Hematopoietic multipotent progenitor cell treated with erythropoietin and hydrocortisone succinate and interleukin-3 and kit ligand, for 6 days (in vitro differentiated cells): Measurements from ENCODE around the gene IFNA4.

Experiments
- DNase-seq: peaks from one replicate; pipeline ENCODE4 v3.0.0-alpha.2; 2015

Gene IFNA4

GRCh38 chr9:21165516-21165915 lies 21.9 kb downstream of the IFNA4 start:
- DNase-seq, result no peak

GRCh38 chr9:21160178-21160577 lies 27.2 kb downstream of the IFNA4 start:
- peak; percentile 64 for DNase-seq

- no peak for DNase-seq
Observed at GRCh38 chr9:21155501-21155900, 31.9 kb downstream of the IFNA4 start.

GRCh38 chr9:21154018-21154608 lies 33.3 kb downstream of the IFNA4 start:
- DNase-seq, result peak; percentile 78

GRCh38 chr9:21153336-21154017 lies 33.9 kb downstream of the IFNA4 start:
- no peak for DNase-seq

GRCh38 chr9:21144603-21145002 lies 42.8 kb downstream of the IFNA4 start:
- no peak for DNase-seq

- no peak for DNase-seq
Observed at GRCh38 chr9:21141427-21141882, 45.9 kb downstream of the IFNA4 start, which contains the start of gene IFNW1. Gene IFNW1 (minus strand): TSS chr9:21141832. CDS start chr9:21141570, 262 bp downstream.

- DNase-seq, result no peak
Observed at GRCh38 chr9:21137020-21137419, 50.4 kb downstream of the IFNA4 start.
